ENCODE measurements around the gene DPEP2NB.
A peak's percentile ranks its signal among the peaks of the same experiment; 100 is the strongest.

Gene DPEP2NB

DNA sequence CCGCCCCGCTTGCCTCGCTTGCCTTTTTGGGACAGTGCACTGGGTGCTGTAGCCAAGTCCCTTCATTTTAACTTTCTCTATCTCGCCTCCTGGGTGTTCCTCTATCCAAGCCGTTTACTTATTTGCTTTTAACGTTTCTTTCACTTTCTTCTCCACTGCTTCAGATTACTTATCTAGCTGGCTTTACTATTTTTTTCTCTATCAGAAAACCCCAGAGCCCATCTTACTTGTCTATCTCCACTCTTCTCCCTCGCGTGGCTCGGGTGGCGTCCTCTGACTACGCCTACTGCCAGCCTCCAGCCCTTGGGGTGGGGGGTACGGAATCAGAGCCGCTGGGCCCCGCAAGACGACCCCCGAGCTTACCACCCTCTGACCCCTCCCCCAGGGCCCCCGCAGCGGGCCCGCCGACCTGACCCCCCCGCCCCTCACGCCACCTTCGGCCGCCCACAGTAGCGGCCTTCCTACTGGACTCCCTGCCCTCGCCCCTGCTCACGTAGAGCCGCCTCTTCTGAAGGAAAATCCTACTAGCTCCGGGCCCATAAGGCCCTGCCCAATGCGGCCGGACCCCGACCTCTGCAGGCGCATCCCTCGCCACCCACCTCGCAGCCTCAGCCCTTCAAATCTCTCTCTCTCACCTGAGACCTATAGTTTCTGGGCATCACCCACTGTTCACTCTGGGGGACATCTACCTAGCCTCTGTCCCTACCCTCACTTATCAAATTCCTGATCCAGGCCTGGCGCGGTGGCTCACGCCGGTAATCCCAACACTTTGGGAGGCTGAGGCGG lies 46.3 kb downstream of the DPEP2NB start:
- H3K4me1 ChIP-seq = peaks cover 43% of the 10 kb centered on the region
- peak overlapping the region; percentile 82; the same call in 1 of the 2 replicates for H3K27ac ChIP-seq

DNA sequence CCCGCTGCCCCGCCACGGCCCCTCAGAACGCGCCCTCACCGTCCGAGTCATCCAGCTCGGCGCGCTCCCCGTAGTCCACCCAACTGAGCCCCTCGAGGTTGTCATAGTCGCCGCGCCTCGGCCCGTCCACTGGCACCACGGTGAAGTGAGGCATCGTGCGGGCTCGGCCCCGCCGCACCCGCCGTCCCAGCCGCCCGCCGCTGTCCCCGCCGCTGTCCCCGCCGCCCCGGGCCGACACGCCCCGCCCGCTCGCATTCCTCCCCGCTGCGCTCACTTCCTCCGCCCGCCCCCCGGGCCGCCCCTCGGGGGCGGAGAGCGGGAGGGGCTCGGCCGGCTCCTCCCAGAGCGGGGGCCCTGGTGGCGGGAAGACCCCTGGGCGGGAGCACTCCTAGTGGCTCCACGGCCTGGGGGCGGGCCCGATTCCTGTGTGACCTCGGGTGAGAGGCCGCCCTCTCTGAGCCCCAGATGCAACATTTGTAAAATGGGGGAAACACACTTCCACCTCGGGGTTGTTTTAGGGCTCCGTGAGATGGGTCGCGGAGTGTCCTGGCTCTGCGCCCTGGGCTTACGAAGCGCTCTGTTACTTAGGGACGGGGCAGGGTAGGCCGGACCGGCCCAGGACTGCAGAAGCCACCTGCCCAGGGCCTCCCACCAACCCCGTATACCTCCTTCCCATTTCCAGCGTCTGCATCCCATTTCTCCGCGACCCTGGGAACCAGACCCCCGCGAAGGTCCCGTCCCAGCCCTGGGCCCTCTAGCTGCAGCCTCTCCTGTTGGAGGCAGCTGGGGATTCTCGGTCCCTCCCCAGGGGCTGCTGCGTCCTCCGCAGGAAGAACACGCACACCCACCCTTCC lies 47.1 kb downstream of the DPEP2NB start, which contains the start of gene SLC12A4:
Gene SLC12A4, minus strand, starts transcription at position 238 of the 854 bp plus-strand sequence. Its CDS starts 84 bp downstream, at position 154.
- Histone ChIP-seq H3K9me3 (no peaks in the 10 kb centered on the region), H3K36me3 (peaks cover 4% of the 10 kb centered on the region; the same call in 1 of the 2 replicates), H3K4me3 (peak within 1 kb of the TSS; percentile 83), H3K4me1 (peaks cover 49% of the 10 kb centered on the region), H3K9ac (peak within 1 kb of the TSS; percentile 84), H4K20me1 (peaks cover 36% of the 10 kb centered on the region; the same call in 1 of the 2 replicates), H3K27ac (peak within 1 kb of the TSS; percentile 82), H3K27me3 (no peaks in the 10 kb centered on the region), H3K4me2 (peak within 1 kb of the TSS; percentile 97)
- no peak for TF ChIP-seq Cebpa-rat (IDR thresholded peaks at IDR 0.05)

More for the DNA sequence above, 46.3 kb downstream of the DPEP2NB start:
- peaks cover 33% of the 10 kb centered on the region; the same call in 1 of the 2 replicates for H4K20me1 ChIP-seq
- H3K9ac ChIP-seq = peak overlapping the region; percentile 84
- no peak for TF ChIP-seq Cebpa-rat (IDR thresholded peaks at IDR 0.05)
- peak overlapping the region; percentile 97 for H3K4me2 ChIP-seq
- no peaks in the 10 kb centered on the region for H3K9me3 ChIP-seq
- no peaks in the 10 kb centered on the region for H3K36me3 ChIP-seq
- peak overlapping the region; percentile 83 for H3K4me3 ChIP-seq
- no peaks in the 10 kb centered on the region for H3K27me3 ChIP-seq

- H3K9me3 ChIP-seq = no peaks in the 10 kb centered on the region
- H4K20me1 ChIP-seq = peaks cover 36% of the 10 kb centered on the region; the same call in 1 of the 2 replicates
- peaks cover 49% of the 10 kb centered on the region for H3K4me1 ChIP-seq
- no peaks in the 10 kb centered on the region for H3K27me3 ChIP-seq
- peak overlapping the region; percentile 83 for H3K4me3 ChIP-seq
- H3K4me2 ChIP-seq = peak overlapping the region; percentile 97
- H3K36me3 ChIP-seq = peaks cover 10% of the 10 kb centered on the region; the same call in 1 of the 2 replicates
- TF ChIP-seq Cebpa-rat (IDR thresholded peaks at IDR 0.05) = no peak
- H3K9ac ChIP-seq = peak overlapping the region; percentile 84
- peak overlapping the region; percentile 82 for H3K27ac ChIP-seq
These were observed 47.7 kb downstream of the DPEP2NB start for GRCh38 chr16:67967958-67968399.

DNA sequence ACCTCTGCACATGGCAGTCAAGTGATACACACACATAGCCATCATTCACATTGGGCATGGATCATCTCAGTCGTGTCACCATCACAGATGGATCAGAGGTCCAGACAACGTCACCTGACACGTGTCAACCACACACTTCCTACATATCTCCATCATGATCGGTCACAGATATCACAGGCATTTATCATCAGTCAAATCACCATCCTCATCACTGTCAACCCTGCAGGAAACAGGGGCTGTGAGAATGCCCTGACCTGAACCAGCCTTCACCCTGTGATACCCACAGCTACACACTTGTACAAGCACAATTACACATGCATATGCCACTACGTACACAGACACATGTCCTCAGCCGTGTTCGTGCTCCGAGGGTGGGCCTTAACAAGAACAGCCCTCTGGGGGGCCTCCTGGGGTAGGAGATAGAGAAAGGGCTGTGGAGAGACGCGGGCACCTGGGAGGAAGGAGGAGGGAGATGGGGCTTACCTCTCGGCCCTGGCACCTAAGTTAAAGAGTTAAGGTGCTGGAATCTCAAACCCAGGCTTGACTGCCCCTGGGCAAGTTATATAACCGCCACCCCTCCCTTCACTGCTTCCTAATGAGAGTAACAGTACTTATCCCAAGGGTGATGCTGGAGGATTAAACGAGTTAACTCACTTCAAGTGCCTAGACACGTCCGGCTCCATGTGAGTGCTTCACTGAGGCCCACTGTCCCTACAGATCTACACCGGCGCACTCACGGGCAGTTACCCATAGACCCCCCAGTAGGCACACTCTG lies 48.3 kb downstream of the DPEP2NB start:
- Histone ChIP-seq H3K27ac (peak overlapping the region; percentile 82), H3K36me3 (peaks cover 16% of the 10 kb centered on the region; the same call in 1 of the 2 replicates), H4K20me1 (peaks cover 36% of the 10 kb centered on the region; the same call in 1 of the 2 replicates), H3K27me3 (no peaks in the 10 kb centered on the region), H3K4me3 (peak overlapping the region; percentile 83), H3K4me1 (peaks cover 49% of the 10 kb centered on the region), H3K9ac (peak overlapping the region; percentile 84), H3K4me2 (peak overlapping the region; percentile 97), H3K9me3 (no peaks in the 10 kb centered on the region)
- no peak for TF ChIP-seq Cebpa-rat (IDR thresholded peaks at IDR 0.05)

- TF ChIP-seq Cebpa-rat (IDR thresholded peaks at IDR 0.05) = no peak
- H3K4me1 ChIP-seq = peaks cover 53% of the 10 kb centered on the region
- H3K4me3 ChIP-seq = peak overlapping the region; percentile 83; the same call in 1 of the 2 replicates
- H4K20me1 ChIP-seq = peaks cover 36% of the 10 kb centered on the region; the same call in 1 of the 2 replicates
- no peaks in the 10 kb centered on the region for H3K27me3 ChIP-seq
- H3K27ac ChIP-seq = 0 out of 2 replicates have a peak overlapping the region, but pooled peaks have one; percentile 9
- peaks cover 23% of the 10 kb centered on the region for H3K36me3 ChIP-seq
- 0 out of 2 replicates have a peak overlapping the region, but pooled peaks have one; percentile 84 for H3K9ac ChIP-seq
- H3K9me3 ChIP-seq = no peaks in the 10 kb centered on the region
- H3K4me2 ChIP-seq = peak overlapping the region; percentile 97
These were observed 49.0 kb downstream of the DPEP2NB start for GRCh38 chr16:67966549-67967182.

DNA sequence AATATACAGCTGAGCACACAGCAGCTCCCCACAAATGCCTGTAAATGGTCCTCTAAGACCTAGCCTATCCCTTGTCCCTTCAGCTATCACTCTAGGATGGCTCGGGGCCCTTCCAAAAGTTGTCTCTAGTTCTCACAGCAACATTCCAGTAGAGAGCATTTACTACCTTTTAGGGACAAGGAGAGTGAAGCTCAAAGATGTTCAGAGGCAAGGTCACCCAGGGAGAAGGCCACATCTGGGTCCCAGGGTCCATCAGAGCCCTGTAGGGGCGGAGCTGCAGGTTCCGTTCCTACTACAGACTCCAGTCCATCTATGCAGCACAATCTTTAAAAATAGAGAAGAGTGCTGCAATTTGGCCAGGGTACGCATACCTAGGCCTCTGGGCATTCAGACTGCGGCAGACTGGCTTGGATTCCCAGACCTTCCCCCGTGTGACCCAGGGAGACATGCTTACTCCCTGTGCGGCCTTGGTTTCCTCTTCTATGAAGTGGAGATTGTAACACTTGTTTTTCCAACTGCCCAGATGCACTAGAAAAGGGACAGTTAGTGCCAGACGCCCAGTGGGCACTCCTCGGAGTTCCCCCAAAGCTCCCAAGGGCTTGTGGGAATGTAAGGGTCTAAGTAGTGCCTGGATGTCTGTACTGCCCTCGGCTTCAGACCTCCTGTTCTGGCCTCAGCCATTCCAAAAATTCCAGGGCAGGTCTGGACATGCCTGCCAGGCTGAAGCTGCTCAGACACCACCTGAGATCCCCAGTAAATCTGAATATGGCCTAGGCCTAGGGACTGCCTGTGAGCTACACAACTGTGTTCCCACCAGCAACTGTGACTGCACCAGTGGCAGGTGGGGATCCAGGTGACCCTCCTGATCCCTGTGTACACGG lies 49.8 kb downstream of the DPEP2NB start:
- Histone ChIP-seq H3K9ac (no peak overlapping the region), H3K4me3 (no peak overlapping the region), H3K36me3 (peaks cover 31% of the 10 kb centered on the region), H3K27ac (0 out of 2 replicates have a peak overlapping the region, but pooled peaks have one; percentile 9), H3K4me1 (peaks cover 57% of the 10 kb centered on the region), H3K27me3 (no peaks in the 10 kb centered on the region), H3K4me2 (peak overlapping the region; percentile 97), H3K9me3 (no peaks in the 10 kb centered on the region), H4K20me1 (peaks cover 36% of the 10 kb centered on the region; the same call in 1 of the 2 replicates)
- TF ChIP-seq Cebpa-rat (IDR thresholded peaks at IDR 0.05) = no peak

- no peak overlapping the region for H3K9ac ChIP-seq
- H3K4me3 ChIP-seq = no peak overlapping the region
- H4K20me1 ChIP-seq = peaks cover 36% of the 10 kb centered on the region; the same call in 1 of the 2 replicates
- H3K9me3 ChIP-seq = no peaks in the 10 kb centered on the region
- peak overlapping the region; percentile 97 for H3K4me2 ChIP-seq
- H3K36me3 ChIP-seq = peaks cover 44% of the 10 kb centered on the region
- H3K27ac ChIP-seq = no peak overlapping the region
- TF ChIP-seq Cebpa-rat (IDR thresholded peaks at IDR 0.05) = no peak
- peaks cover 57% of the 10 kb centered on the region for H3K4me1 ChIP-seq
- no peaks in the 10 kb centered on the region for H3K27me3 ChIP-seq
These were observed 51.1 kb downstream of the DPEP2NB start for GRCh38 chr16:67964477-67965131.

Data from BLaER1 (cell line).